Measurements from ENCODE around the gene GNB2.
"Not testable (repeated sequence)": the region's sequence is repeated elsewhere in the genome, so short reads cannot be mapped to it uniquely, and the experiment has no call there.

GNB2 gene

DNA sequence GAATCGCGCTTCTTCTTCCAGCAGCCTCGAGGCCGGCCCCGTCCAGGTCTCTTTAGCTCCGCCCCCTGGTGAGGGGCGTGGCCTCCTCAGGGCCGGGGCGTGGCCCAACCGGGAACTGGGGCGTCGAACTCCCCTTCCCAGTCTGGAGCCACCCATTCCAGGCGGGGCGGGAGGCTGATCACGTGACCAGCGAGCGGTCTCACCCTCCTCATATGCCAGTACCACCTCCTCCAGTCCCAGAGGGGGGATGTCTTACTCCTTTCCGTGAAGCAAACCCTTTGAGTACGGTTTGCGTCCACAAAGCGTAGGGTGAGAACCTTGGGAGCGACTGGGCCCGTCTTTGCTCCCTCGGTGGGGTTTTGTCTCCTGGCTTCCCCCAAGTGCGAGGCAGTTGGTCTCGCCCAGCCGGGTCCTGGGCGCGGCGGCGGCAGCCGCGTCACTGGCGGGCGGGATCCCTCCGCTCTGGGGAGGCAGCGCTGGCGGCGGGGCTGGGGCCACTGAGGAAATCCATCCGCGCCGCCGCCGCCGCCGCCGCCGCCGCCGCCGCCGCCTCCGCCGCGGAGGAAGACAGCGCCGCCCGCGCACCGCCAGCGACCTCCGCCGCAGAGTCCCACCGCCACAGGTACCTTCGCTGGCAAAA lies at the start of gene GNB2:
Gene GNB2, plus strand, starts transcription at position 439 of the 640 bp plus-strand sequence. CDS start 2,526 bp downstream, outside the sequence.
- DNase-seq (ENCODE audit: low spot score) = peak; percentile 99

DNA sequence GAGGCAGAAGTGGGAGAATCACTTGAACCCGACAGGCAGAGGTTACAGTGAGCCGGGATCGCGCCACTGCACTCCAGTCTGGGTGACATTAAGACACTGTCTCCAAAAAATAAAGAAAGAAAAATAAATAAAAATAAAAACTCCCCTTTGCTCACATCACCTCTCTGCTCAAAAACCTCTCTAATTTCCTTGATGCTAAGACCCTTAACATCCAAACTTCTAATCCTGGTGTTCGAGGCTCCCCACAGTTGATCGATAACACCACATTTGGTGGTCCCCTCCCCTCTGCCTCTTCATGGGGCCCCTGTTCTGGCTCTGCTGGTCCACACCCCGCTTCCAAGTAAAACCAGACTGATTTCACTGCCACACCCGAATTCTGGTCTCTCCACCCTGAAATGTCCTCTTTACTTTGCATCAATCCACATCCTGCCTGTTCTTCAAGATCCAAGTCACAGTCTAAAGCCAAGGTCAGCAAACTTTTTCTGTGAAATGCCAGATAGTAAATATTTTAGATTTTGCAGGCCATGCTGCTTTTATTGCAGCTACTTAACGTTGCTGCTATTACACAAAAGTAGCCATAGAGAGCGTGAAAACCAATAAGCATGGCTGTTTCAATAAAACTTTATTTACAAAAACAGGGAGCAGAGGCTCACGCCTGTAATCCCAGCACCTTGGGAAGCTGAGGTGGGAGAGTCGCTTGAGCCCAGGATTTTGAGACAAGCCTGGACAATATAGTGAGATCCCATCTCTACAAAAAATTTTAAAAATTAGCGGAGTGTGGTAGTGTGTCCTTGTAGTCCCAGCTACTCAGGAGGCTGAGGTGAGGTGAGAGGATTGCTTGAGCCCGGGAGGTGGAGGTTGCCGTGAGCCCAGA lies 49.4 kb upstream of the GNB2 start:
- no peak for DNase-seq (ENCODE audit: low spot score)

GRCh38 chr7:100626055-100626454 lies 47.5 kb upstream of the GNB2 start:
- DNase-seq (ENCODE audit: low spot score) = no peak

GRCh38 chr7:100626530-100627237 lies 46.9 kb upstream of the GNB2 start:
- peak; percentile 98 for DNase-seq (ENCODE audit: low spot score)

DNA sequence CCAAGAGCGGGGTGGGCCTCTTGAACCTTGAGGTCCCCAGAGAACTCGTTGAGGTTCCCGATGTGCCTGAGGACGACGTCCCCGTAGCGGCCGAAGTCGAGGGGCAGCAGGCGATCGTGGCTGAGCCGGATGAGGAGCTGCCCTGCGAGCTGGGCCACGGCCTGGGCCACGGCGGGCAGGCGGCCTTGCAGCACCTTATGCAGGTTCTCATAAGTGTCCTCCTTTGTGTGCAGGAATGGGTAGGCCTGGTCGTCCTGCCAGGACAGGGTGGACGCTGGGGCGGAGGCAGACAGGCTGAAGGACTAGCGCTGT lies 46.3 kb upstream of the GNB2 start:
- DNase-seq (ENCODE audit: low spot score) = no peak

- DNase-seq (ENCODE audit: low spot score) = no peak
Measured at GRCh38 chr7:100629117-100629716, 44.3 kb upstream of the GNB2 start.

DNA sequence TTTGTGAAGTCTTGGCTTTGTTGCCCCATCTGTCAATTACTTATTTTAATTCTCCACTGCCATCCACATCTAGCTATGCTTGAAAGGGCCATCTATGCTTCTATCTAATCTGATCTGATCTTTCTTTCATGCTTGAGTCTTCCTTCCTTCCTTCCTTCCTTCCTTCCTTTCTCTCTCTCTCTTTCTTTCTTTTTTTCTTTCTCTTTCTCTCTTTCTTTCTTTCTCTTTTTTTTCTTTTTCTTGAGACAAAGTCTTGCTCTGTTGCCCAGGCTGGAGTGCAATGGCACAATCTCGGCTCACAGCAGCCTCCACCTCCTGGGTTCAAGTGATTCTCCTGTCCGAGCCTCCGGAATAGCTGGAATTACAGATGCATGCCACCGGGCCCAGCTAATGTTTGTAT lies 43.5 kb upstream of the GNB2 start:
- no peak for DNase-seq (ENCODE audit: low spot score)

DNA sequence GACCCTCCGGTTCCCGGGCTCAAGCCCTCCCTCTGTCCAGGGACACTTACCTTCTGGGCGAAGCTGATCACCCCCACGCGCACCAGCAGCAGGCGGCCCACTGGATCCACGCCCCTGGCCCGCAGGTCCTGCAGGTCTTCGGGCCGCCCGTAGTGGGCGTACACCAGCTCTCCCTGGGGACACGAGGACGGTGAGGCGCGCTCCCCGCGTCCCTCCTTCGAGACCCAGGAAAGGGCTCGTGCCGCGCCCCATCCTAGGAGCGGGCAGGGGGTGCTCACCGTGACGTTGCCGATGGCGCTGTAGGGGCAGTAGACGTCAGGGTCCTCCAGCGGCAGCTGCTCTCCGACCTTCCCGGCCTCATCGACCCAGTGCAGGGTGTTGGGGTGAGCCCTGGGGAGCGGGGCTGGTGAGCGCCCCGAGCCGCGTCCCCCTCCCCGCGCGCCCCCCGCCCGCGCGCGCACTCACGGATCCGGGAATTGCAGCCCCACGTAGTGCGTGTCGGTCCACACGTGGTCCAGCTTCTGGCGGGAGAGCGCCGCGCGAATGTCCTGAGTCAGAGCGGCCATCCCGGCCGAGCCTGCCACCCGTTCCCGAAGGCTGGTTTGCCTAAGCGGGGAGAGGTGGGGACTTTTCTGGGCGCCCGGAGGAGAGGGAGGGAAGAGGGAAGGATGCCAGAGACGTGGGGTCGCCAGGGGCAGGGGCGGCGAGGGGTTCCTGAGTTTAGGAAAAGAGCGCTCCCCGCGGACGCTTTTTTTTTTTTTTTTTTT lies 40.4 kb upstream of the GNB2 start:
- peak; percentile 72 for DNase-seq (ENCODE audit: low spot score)

DNA sequence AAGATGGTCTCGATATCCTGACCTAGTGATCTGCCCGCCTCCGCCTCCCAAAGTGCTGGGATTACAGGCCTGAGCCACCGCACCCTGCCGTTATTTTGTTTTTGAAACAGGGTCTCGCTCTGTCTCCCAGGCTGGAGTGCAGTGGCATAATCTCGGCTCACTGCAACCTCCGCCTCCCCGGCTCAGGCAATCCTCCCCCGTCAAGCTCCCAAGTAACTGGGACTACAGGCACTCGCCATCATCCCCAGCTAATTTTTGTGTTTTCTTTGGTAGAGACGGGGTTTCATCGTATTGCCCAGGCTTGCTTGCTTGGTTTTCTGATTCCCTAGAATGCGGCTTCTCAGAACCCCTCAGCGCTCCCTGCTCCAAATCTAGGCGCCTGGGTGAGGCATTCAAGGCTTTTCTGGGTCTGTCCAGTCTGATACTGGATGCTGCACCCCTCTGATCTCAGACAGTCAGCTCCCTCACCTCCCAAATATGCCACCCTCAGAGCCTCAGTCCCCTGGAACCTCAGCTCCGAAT lies 33.5 kb upstream of the GNB2 start:
- DNase-seq (ENCODE audit: low spot score) = no peak

GRCh38 chr7:100640517-100641440 lies 32.8 kb upstream of the GNB2 start:
- no peak for DNase-seq (ENCODE audit: low spot score)

DNA sequence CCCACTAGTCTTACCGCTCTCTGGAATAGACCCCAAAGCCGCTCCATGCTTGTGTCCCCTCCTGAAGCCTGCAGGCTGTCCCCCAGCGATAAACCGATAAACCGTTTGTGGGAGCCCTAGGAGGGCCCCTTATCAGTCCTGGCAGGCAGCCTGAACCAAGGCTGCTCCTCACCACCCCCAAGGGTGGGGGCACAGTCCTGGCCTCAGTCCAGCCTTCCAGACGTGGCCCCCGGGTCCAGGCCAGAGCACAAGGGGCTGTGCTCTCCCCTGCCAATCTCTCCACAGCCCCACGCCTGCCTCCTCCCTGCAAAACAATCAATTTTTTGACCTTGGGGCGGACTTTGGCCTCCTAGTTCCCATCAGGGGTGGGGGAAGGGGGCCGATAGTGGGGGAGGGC lies 32.1 kb upstream of the GNB2 start, which contains the start of gene TFR2:
Gene TFR2, minus strand, starts transcription at position 90 of the 397 bp plus-strand sequence. Its CDS starts 43 bp downstream, at position 47.
- no peak for DNase-seq (ENCODE audit: low spot score)

GRCh38 chr7:100641860-100642533 lies 31.5 kb upstream of the GNB2 start:
- no peak for DNase-seq (ENCODE audit: low spot score)

DNA sequence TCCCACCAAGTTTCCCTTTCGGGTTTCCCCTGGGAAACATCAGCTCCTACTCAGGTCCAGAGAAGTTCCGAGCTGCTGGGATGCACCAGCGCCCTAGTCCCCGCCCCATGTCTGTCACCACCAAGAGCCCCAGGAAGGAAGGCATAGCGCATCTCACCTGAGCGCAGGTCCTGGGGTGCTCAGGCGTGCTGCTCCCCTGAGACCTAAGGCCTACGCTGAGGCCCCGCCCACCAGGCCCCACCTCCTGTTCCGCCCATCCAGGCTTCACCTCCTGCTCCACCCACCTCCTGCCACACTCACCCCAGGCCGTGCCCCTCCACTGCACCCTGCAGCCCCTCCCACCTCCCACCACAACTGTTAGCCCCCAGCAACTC lies 31.0 kb upstream of the GNB2 start:
- no peak for DNase-seq (ENCODE audit: low spot score)

DNA sequence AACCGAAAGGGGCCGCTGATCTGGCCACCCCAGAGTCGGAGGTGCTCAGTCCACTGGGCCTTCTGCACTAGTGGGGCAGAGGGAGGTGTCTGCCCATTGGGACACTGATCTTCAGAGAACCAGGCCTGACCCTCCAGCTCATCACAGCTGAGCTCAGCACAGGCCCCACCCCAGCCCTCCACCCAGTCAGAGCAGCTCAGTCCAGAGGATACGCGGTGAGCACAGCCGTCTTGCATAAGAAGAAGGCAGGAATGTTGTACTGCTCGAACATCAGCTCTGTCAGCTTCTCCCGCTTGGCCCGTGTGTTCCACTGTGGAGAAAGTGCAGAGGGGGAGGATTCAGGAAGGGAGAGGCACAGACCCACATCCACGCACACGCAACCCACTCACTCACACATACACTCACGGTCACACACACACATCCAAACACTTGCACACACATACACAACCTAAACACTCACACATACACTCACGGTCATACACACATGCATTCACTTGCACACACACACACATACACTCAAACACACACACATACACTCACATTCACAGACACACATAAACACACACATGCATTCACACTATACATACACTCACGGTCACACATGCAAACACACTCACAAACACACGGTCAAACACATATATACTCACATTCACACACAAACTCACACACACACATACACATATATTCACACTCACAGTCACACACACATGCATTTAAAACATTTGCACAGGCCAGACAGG lies 23.5 kb upstream of the GNB2 start:
- no peak for DNase-seq (ENCODE audit: low spot score)

DNA sequence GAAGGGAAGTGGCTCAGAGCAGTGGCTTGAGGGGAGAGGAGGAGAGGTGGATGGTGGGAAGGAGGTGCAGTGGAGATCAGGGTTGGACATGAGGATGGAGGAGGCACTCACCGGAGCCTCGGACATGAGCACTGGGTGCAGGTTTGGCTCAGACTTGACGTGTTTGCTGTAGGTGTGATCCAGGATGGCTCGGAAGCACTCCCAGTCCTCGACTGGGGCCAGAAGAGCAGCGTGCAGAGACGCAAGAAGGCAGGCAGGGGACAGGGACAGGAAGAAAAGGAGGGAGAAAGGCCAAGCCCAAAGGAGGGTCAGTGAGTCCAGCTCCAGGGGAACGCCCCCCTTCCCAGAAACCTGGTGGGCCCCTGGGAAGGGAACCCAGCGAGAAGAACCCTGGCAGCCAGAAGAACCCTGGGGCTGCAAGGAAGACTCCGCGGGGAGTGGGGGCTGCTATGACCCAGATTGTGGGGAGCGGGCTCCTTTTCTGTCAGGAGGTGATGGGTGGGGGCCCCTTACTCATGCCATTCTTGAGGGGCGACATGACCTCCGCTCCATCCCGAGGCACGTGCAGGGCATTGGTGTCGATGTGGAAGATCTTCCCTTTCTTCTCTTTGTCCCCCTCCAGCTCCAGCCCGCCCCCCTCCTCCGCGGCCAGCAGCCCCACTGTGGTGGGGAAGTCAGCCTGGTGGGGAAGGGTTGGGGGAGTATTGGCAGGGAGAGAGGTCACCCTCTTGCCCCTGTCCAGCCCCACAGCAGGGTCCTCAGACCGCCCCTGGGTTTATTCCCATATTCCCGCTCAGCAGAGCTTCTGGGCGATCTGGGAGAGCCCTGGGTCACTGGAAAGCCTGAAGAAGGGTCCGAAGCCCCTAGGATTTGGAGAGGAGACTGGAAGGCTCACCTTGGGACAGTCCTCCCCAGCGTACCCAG lies 18.4 kb upstream of the GNB2 start:
- no peak for DNase-seq (ENCODE audit: low spot score)

DNA sequence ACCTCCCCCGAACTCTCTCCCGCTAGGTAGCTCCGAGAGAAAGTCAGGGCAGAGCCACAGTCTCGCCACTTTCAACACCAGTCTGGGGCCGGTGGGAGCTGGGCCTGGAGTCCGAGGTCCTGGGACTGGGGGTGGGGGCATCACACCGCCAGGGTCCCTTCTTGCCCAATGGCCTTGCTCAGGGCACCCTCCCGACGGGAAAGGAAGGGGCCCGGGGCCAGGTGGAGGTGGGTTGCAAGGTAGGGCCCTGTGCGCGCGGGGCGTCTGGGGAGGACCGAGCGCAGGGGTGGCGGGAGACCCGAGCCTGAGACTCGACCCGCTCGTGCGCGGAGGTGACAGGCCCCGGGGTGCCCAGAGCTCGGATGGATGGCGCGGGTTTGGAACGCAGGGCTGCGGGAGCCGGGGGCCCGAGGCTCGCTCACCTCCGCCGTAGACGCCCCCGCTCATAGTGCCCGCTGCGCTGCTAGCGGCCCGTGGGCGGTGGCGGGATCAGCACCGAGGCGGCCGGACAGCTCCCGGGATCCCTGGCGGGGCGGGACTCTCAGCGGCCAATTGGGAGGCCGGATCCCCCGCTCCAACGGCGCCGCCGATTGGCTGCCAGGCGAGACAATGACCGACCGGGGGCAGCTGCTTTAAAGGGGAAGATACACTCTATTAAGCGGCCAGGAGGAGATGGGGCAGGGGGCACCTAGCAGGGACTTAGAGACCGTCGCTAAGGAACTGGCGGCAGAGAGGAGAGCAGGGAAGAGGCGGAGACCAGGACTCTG lies 17.4 kb upstream of the GNB2 start, which contains the start of gene ACTL6B:
Gene ACTL6B, minus strand, starts transcription at position 541 of the 767 bp plus-strand sequence. Its CDS starts 94 bp downstream, at position 447.
- DNase-seq (ENCODE audit: low spot score) = peak; percentile 94

GRCh38 chr7:100662194-100662776 lies 11.3 kb upstream of the GNB2 start:
- not testable (repeated sequence) for DNase-seq (ENCODE audit: low spot score)

Data from AG20443 (cell line).